GM12878 (cell line): ENCODE measurements around the gene HVCN1. TPM values are rescaled to one million over a fixed set of nuclear protein-coding genes. Genes with fewer than 3 reads are reported as not detected.

Experiments
- CBX5 ChIP-seq: sonication (generic); IDR thresholded peaks from 2 replicates; pipeline ENCODE4 v1.6.1; 2016; ENCODE audit warnings: low read depth, moderate library complexity, mild to moderate bottlenecking, inconsistent platforms
- EED ChIP-seq: sonication (generic); IDR thresholded peaks from 2 replicates; pipeline ENCODE4 v1.6.1; 2016; ENCODE audit warnings: antibody characterized with exemption, low read depth
- ETV6 ChIP-seq, 2 experiments: fragments of 450-650 bp in 1 of 2; IDR thresholded peaks in 1 of 2; conservative IDR thresholded peaks in 1 of 2; 2 replicates each; pipeline ENCODE4 v1.6.1; 2014; ENCODE audit warnings: antibody characterized with exemption in 1 of 2, borderline replicate concordance in 1 of 2, low read depth in 1 of 2, mild to moderate bottlenecking in 1 of 2, moderate library complexity in 1 of 2
- FOXK2 ChIP-seq: fragments of 450-650 bp; IDR thresholded peaks from 2 replicates; pipeline ENCODE4 v1.6.1; 2017; ENCODE audit warnings: mild to moderate bottlenecking, moderate library complexity
- FOXM1 ChIP-seq: IDR thresholded peaks from 2 replicates; pipeline ENCODE4 v1.6.1; 2012; ENCODE audit warnings: low read depth, mild to moderate bottlenecking, inconsistent platforms, low read length, moderate library complexity
- JUNB ChIP-seq: IDR thresholded peaks from 2 replicates; pipeline ENCODE4 v1.6.1; 2016; ENCODE audit warnings: antibody characterized with exemption, mild to moderate bottlenecking
- MEF2A ChIP-seq: IDR thresholded peaks from 2 replicates; pipeline ENCODE4 v1.6.1; 2011; ENCODE audit warnings: low read depth, mild to moderate bottlenecking, low read length, moderate library complexity; ENCODE audit not compliant: insufficient read depth
- NFIC ChIP-seq: IDR thresholded peaks from 2 replicates; pipeline ENCODE4 v1.6.1; 2012; ENCODE audit warnings: low read depth, mild to moderate bottlenecking, inconsistent platforms, low read length, moderate library complexity
- NFYA ChIP-seq: IDR thresholded peaks from 2 replicates; pipeline ENCODE4 v1.6.1; 2011; ENCODE audit warnings: low read depth, mild to moderate bottlenecking, low read length, improper control_type of control experiment, borderline replicate concordance
- POLR2AphosphoS2 ChIP-seq: IDR thresholded peaks from 2 replicates; pipeline ENCODE4 v1.6.1; 2011; ENCODE audit warnings: low read depth, mild to moderate bottlenecking, low read length, improper control_type of control experiment, moderate library complexity
- RUNX3 ChIP-seq: IDR thresholded peaks from 2 replicates; pipeline ENCODE4 v1.6.1; 2012; ENCODE audit warnings: low read length, inconsistent platforms
- SMARCA5 ChIP-seq: fragments of 450-650 bp; IDR thresholded peaks from 2 replicates; pipeline ENCODE4 v1.6.1; 2017; ENCODE audit warnings: mild to moderate bottlenecking
- SP1 ChIP-seq: IDR thresholded peaks from one replicate; pipeline ENCODE4 v1.6.1; 2011; ENCODE audit warnings: low read depth, low read length
- SREBF1 ChIP-seq: IDR thresholded peaks from 2 replicates; pipeline ENCODE4 v1.6.1; 2012; ENCODE audit warnings: mild to moderate bottlenecking, low read length
- SUZ12 ChIP-seq: fragments of 200-600 bp; sonication (generic); IDR thresholded peaks from one replicate; pipeline ENCODE4 v1.6.1; 2018; ENCODE audit warnings: antibody characterized with exemption, mild to moderate bottlenecking; ENCODE audit not compliant: unreplicated experiment
- TARDBP ChIP-seq: IDR thresholded peaks from 2 replicates; pipeline ENCODE4 v1.6.1; 2016; ENCODE audit warnings: borderline replicate concordance
- TCF3 ChIP-seq: IDR thresholded peaks from 2 replicates; pipeline ENCODE4 v1.6.1; 2012; ENCODE audit warnings: low read depth, mild to moderate bottlenecking, low read length, borderline replicate concordance; ENCODE audit not compliant: insufficient read depth
- YBX1 ChIP-seq: fragments of 450-650 bp; IDR thresholded peaks from 2 replicates; pipeline ENCODE4 v1.6.1; 2016; ENCODE audit warnings: antibody characterized with exemption
- ZBED1 ChIP-seq: IDR thresholded peaks from 2 replicates; pipeline ENCODE4 v1.6.1; 2016; ENCODE audit warnings: borderline replicate concordance
- ZSCAN29 ChIP-seq: fragments of 450-650 bp; IDR thresholded peaks from 2 replicates; pipeline ENCODE4 v1.6.1; 2017; ENCODE audit warnings: mild to moderate bottlenecking, moderate library complexity
- polyA plus RNA-seq, 11 experiments: library from polyadenylated mRNA; depleted of rRNA in 4 of 11; unstranded in 6 of 11; stranded (reverse) in 5 of 11; fragments of >200 nt; fragmentation: Nextera tagmentation in 4 of 11; fragmentation: Illumina TruSeq in 1 of 11; extraction: Ambion mirVana in 4 of 11; extraction: Trizol in 1 of 11; gene quantifications; 1 replicate in 1 of 11; 2 replicates in 10 of 11; pipeline versions ENCODE4 v1.2.1 to v1.2.3, GENCODE V29; 2011 to 2016; ENCODE audit warnings: inconsistent platforms in 2 of 11, missing spikeins in 2 of 11, low read depth in 1 of 11
- total RNA-seq, 4 experiments: library from RNA; depleted of rRNA in 3 of 4; stranded (reverse); fragments of >200 nt in 3 of 4; fragmentation: Illumina TruSeq in 1 of 4; extraction: Trizol in 1 of 4; gene quantifications; 2 replicates each; pipeline versions ENCODE4 v1.2.1 to v1.2.3, GENCODE V29; 2013 to 2021
- TF ChIP-seq, protein P1 (sequence below): IDR thresholded peaks from 2 replicates; pipeline ENCODE4 v1.6.1; 2012; ENCODE audit warnings: mild to moderate bottlenecking, low read depth, low read length
- TF ChIP-seq, protein P2 (sequence below): fragments of 150-350 bp; IDR thresholded peaks from 2 replicates; pipeline ENCODE4 v1.6.1; 2014; ENCODE audit warnings: mild to moderate bottlenecking, low read depth, low read length
- TF ChIP-seq, protein P3 (sequence below): IDR thresholded peaks from 2 replicates; pipeline ENCODE4 v1.6.1; 2012; ENCODE audit warnings: low read length, inconsistent platforms
- TF ChIP-seq, protein P4 (sequence below): fragments of 150-350 bp; IDR thresholded peaks from 2 replicates; pipeline ENCODE4 v1.6.1; 2016; ENCODE audit warnings: low read depth, low read length

HVCN1 gene
- total and polyA plus RNA-seq, 10 of the 15 experiments (the other 5 are each of a cell fraction or from before 2014, with no cell fraction given) = 27.8 to 181 (median 103) TPM

DNA sequence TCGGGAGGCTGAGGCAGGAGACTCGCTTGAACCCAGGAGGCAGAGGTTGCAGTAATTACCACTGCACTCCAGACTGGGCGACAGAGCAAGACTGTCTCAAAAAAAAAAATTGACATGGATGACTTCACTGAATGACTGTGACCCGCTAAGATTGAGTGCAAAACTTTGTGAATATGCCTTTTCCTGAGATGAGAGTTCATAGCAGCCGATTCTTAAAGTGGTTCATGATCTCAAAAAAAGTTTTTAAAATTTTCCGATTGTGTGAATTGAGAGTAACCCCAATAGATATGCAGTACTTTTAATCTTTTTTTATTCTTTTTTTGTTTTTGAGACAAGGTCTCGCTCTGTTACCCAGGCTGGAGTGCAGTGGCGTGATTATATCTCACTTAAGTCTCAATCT, 73.7 kb downstream of the HVCN1 start (continued):
- TF ChIP-seq, protein P1, sequence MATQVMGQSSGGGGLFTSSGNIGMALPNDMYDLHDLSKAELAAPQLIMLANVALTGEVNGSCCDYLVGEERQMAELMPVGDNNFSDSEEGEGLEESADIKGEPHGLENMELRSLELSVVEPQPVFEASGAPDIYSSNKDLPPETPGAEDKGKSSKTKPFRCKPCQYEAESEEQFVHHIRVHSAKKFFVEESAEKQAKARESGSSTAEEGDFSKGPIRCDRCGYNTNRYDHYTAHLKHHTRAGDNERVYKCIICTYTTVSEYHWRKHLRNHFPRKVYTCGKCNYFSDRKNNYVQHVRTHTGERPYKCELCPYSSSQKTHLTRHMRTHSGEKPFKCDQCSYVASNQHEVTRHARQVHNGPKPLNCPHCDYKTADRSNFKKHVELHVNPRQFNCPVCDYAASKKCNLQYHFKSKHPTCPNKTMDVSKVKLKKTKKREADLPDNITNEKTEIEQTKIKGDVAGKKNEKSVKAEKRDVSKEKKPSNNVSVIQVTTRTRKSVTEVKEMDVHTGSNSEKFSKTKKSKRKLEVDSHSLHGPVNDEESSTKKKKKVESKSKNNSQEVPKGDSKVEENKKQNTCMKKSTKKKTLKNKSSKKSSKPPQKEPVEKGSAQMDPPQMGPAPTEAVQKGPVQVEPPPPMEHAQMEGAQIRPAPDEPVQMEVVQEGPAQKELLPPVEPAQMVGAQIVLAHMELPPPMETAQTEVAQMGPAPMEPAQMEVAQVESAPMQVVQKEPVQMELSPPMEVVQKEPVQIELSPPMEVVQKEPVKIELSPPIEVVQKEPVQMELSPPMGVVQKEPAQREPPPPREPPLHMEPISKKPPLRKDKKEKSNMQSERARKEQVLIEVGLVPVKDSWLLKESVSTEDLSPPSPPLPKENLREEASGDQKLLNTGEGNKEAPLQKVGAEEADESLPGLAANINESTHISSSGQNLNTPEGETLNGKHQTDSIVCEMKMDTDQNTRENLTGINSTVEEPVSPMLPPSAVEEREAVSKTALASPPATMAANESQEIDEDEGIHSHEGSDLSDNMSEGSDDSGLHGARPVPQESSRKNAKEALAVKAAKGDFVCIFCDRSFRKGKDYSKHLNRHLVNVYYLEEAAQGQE = no peak
- no peak for TF ChIP-seq FOXK2
- TF ChIP-seq ZSCAN29 = no peak
- TF ChIP-seq SMARCA5 = no peak
- no peak for TF ChIP-seq TARDBP
- TF ChIP-seq RUNX3 = peak; percentile 56
- TF ChIP-seq TCF3 = no peak
- peak; percentile 71; the same call in 1 of the 2 replicates for TF ChIP-seq NFIC
- TF ChIP-seq POLR2AphosphoS2 = no peak
- TF ChIP-seq ETV6 (conservative IDR thresholded peaks at IDR 0.05 in 1 of 2, IDR thresholded peaks at IDR 0.05 in 1 of 2; ENCODE audit: borderline replicate concordance in 1 of 2, low read depth in 1 of 2) = no peak
- TF ChIP-seq EED = peak; percentile 46; the same call in 1 of the 2 replicates
- no peak for TF ChIP-seq SREBF1
- peak; percentile 69 for TF ChIP-seq MEF2A
- TF ChIP-seq SP1 = no peak
- TF ChIP-seq ZBED1 = no peak
- TF ChIP-seq, protein P2, sequence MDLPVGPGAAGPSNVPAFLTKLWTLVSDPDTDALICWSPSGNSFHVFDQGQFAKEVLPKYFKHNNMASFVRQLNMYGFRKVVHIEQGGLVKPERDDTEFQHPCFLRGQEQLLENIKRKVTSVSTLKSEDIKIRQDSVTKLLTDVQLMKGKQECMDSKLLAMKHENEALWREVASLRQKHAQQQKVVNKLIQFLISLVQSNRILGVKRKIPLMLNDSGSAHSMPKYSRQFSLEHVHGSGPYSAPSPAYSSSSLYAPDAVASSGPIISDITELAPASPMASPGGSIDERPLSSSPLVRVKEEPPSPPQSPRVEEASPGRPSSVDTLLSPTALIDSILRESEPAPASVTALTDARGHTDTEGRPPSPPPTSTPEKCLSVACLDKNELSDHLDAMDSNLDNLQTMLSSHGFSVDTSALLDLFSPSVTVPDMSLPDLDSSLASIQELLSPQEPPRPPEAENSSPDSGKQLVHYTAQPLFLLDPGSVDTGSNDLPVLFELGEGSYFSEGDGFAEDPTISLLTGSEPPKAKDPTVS = no peak
- TF ChIP-seq JUNB = peak; percentile 81
- TF ChIP-seq NFYA = no peak
- TF ChIP-seq YBX1 = no peak
- no peak for TF ChIP-seq CBX5
- TF ChIP-seq, protein P3, sequence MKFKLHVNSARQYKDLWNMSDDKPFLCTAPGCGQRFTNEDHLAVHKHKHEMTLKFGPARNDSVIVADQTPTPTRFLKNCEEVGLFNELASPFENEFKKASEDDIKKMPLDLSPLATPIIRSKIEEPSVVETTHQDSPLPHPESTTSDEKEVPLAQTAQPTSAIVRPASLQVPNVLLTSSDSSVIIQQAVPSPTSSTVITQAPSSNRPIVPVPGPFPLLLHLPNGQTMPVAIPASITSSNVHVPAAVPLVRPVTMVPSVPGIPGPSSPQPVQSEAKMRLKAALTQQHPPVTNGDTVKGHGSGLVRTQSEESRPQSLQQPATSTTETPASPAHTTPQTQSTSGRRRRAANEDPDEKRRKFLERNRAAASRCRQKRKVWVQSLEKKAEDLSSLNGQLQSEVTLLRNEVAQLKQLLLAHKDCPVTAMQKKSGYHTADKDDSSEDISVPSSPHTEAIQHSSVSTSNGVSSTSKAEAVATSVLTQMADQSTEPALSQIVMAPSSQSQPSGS = 0 out of 2 replicates have a peak, but pooled peaks have one; percentile 16
- TF ChIP-seq, protein P4, sequence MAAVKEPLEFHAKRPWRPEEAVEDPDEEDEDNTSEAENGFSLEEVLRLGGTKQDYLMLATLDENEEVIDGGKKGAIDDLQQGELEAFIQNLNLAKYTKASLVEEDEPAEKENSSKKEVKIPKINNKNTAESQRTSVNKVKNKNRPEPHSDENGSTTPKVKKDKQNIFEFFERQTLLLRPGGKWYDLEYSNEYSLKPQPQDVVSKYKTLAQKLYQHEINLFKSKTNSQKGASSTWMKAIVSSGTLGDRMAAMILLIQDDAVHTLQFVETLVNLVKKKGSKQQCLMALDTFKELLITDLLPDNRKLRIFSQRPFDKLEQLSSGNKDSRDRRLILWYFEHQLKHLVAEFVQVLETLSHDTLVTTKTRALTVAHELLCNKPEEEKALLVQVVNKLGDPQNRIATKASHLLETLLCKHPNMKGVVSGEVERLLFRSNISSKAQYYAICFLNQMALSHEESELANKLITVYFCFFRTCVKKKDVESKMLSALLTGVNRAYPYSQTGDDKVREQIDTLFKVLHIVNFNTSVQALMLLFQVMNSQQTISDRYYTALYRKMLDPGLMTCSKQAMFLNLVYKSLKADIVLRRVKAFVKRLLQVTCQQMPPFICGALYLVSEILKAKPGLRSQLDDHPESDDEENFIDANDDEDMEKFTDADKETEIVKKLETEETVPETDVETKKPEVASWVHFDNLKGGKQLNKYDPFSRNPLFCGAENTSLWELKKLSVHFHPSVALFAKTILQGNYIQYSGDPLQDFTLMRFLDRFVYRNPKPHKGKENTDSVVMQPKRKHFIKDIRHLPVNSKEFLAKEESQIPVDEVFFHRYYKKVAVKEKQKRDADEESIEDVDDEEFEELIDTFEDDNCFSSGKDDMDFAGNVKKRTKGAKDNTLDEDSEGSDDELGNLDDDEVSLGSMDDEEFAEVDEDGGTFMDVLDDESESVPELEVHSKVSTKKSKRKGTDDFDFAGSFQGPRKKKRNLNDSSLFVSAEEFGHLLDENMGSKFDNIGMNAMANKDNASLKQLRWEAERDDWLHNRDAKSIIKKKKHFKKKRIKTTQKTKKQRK = no peak
- peak; percentile 73; the same call in 1 of the 2 replicates for TF ChIP-seq FOXM1
- TF ChIP-seq SUZ12 = no peak
